ENCODE measurements around the gene NME7.
"Not testable (repeated sequence)": the region's sequence is repeated elsewhere in the genome, so short reads cannot be mapped to it uniquely, and the experiment has no call there.

NME7 gene

GRCh38 chr1:169234780-169235179 lies 132.8 kb downstream of the NME7 start:
- no peak for DNase-seq (ENCODE audit: low read depth)

- no peak for DNase-seq (ENCODE audit: low read depth)
Measured at GRCh38 chr1:169217636-169218035, 150.0 kb downstream of the NME7 start.

GRCh38 chr1:169214598-169214997 lies 153.0 kb downstream of the NME7 start:
- no peak for DNase-seq (ENCODE audit: low read depth)

GRCh38 chr1:169212088-169212487 lies 155.5 kb downstream of the NME7 start:
- no peak for DNase-seq (ENCODE audit: low read depth)

- DNase-seq (ENCODE audit: low read depth): no peak
Measured at GRCh38 chr1:169207797-169208520, 159.6 kb downstream of the NME7 start.

- no peak for DNase-seq (ENCODE audit: low read depth)
Measured at GRCh38 chr1:169204157-169204556, 163.4 kb downstream of the NME7 start.

GRCh38 chr1:169202791-169203665 lies 164.6 kb downstream of the NME7 start:
- DNase-seq (ENCODE audit: low read depth): no peak

GRCh38 chr1:169201084-169201619 lies 166.4 kb downstream of the NME7 start:
- no peak for DNase-seq (ENCODE audit: low read depth)

GRCh38 chr1:169200319-169200718 lies 167.3 kb downstream of the NME7 start:
- no peak for DNase-seq (ENCODE audit: low read depth)

GRCh38 chr1:169196581-169196980 lies 171.0 kb downstream of the NME7 start:
- no peak for DNase-seq (ENCODE audit: low read depth)

- DNase-seq (ENCODE audit: low read depth): no peak
Measured at GRCh38 chr1:169196161-169196560, 171.4 kb downstream of the NME7 start.

GRCh38 chr1:169193191-169193850 lies 174.3 kb downstream of the NME7 start:
- no peak for DNase-seq (ENCODE audit: low read depth)

- DNase-seq (ENCODE audit: low read depth): no peak
Measured at GRCh38 chr1:169186106-169186505, 181.5 kb downstream of the NME7 start.

GRCh38 chr1:169184812-169185211 lies 182.8 kb downstream of the NME7 start:
- no peak for DNase-seq (ENCODE audit: low read depth)

GRCh38 chr1:169180174-169180573 lies 187.4 kb downstream of the NME7 start:
- DNase-seq (ENCODE audit: low read depth): no peak

GRCh38 chr1:169179431-169179830 lies 188.2 kb downstream of the NME7 start:
- not testable (repeated sequence) for DNase-seq (ENCODE audit: low read depth)

- DNase-seq (ENCODE audit: low read depth): no peak
Measured at GRCh38 chr1:169175461-169175860, 192.1 kb downstream of the NME7 start.

GRCh38 chr1:169163059-169163458 lies 204.5 kb downstream of the NME7 start:
- no peak for DNase-seq (ENCODE audit: low read depth)

GRCh38 chr1:169161496-169162194 lies 206.0 kb downstream of the NME7 start:
- DNase-seq (ENCODE audit: low read depth): no peak

- DNase-seq (ENCODE audit: low read depth): no peak
Measured at GRCh38 chr1:169160845-169161495, 206.6 kb downstream of the NME7 start.

- DNase-seq (ENCODE audit: low read depth): no peak
Measured at GRCh38 chr1:169156580-169156979, 211.0 kb downstream of the NME7 start.
